SK-N-MC (cell line): ENCODE data around the gene VDAC1.

Source experiments
- EZH2 ChIP-seq: fragments of 200-600 bp; sonication (generic); IDR thresholded peaks from one replicate; pipeline ENCODE4 v1.6.1; 2017; ENCODE audit warnings: antibody characterized with exemption
- POLR2AphosphoS5 ChIP-seq: IDR thresholded peaks from 2 replicates; pipeline ENCODE4 v1.6.1; 2012; ENCODE audit warnings: mild to moderate bottlenecking, low read depth, low read length, borderline replicate concordance

- no peak for TF ChIP-seq EZH2
- TF ChIP-seq POLR2AphosphoS5 = no peak
These were observed 45.1 kb downstream of the VDAC1 start for GRCh38 chr5:133959643-133960042.
